NCI-H2107 treated with DMSO at 0.1 percent for 48 hours (cell line): ENCODE data around the gene SLCO3A1.

Source experiments
- DNase-seq: peaks from one replicate; lab custom pipeline; 2025; ENCODE audit not compliant: unreplicated experiment; lab: John Stamatoyannopoulos, UW

SLCO3A1 gene

DNA sequence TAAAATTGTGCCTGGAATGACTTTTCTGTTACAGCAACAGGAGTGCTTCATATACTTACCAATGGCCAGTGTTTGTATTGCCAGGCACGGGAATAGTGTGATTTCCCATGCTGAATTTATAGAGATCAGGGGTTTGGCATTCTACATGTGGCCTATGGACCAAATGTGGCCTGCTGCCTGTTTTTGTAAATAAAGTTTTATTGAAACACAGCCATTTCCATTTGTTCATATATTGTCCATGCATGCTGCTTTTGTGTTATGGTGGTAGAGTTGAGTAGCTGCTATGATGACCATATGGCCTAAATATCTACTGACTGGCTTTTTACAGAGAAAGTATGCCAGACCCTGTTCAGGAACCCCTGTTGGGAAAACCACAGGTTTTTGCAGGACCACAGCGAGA lies 55.6 kb downstream of the SLCO3A1 start:
- no peak for DNase-seq

DNA sequence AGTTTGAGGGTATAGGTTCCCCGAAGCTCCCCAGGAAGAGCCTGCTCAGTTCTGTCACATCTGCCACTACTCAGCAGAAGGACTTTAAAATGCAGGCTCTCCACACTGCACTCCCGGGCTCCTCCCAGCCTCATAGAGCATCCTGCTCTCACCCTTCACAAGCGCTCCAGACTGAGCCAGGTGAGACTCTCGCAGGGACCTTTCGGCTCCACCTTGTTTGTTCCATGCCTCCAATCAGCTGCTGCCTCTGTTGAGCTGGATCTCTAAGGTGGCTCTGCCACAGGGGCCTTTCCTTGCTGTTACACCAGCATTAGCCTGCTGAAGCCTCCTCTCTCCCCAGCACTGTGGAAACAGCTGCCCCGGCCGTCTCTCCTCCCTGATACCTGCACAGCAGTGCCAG lies 56.1 kb downstream of the SLCO3A1 start:
- peak; percentile 74 for DNase-seq

DNA sequence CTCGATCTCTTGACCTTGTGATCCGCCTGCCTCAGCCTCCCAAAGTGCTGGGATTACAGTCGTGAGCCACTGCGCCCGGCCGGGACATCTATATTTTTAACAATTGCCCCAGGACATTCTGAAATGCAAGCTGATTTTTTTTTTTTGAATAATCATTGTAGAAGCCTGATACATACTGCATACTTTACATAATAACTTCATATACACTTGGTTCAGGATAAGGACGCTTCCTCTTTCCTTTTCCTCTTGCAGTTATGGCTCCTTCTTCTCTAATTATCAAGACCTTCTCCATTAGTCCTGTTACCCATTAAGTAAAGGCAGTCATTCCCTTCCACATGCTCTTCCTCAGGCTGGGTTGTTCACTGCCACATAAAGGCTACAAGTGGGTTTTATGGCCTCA lies 58.3 kb downstream of the SLCO3A1 start:
- no peak for DNase-seq

DNA sequence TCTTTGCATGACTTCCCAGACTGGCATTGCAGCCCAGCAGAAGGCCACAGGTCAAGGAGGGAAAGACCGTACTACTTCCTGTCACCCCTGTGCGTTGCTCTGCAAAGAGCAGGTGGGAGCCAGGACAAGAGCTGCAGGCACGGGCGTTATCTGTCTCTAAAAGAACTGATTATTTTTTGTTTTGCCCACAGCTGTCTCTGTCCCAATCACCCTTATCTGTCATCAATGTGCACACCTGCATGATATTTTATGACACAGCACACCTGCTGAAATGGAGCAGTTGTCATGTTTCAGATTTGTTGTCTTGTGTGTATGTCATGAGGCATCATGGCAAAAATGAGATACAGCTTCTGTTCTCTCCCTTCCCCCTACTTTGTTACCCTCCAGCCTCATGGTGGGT lies 58.8 kb downstream of the SLCO3A1 start:
- DNase-seq = no peak

DNA sequence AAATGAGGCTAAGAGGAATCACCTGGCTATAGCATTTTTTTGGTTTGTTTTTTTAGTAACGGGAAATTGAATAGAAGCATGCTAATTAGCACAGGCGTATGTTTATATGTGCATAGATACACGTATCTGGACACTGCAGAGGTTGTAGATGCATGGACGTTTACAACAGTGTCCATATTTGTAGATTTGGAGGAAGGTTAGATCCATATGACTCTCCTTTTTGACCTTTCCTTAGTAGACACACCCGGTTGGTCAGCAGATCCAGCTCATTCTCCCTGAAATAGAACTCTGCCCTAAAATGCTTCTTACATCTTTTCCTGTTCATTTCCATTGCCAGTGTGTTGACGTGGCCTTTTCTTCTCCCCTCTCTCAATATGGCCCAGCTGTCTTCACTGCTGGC lies 60.1 kb downstream of the SLCO3A1 start:
- DNase-seq = no peak

DNA sequence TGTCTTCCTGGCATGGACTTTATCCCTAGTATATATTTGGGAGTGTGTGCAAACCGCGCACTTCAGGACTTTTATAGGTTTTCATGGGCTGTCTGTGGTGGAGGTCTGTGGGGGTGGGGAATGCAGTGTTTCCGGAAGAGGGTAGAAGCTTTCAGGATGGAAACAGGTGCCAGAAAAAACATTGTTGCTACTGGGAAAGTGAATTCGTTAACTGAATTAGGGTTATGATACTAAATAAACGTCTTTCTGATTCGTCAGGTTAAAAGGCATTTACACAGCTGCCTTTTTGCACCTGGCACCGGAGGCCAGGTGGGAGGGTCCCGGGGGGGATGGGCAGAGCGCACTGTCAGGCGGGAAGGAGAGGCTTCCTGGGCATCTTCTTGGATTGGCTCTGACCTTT lies 62.1 kb downstream of the SLCO3A1 start:
- peak; percentile 62 for DNase-seq

DNA sequence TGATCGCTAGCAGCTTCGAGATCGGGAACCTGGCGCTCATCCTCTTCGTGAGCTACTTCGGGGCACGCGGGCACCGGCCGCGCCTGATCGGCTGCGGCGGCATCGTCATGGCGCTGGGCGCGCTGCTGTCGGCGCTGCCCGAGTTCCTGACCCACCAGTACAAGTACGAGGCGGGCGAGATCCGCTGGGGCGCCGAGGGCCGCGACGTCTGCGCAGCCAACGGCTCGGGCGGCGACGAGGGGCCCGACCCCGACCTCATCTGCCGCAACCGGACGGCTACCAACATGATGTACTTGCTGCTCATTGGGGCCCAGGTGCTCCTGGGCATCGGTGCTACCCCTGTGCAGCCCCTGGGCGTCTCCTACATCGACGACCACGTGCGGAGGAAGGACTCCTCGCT lies 62.5 kb downstream of the SLCO3A1 start:
- DNase-seq = no peak

DNA sequence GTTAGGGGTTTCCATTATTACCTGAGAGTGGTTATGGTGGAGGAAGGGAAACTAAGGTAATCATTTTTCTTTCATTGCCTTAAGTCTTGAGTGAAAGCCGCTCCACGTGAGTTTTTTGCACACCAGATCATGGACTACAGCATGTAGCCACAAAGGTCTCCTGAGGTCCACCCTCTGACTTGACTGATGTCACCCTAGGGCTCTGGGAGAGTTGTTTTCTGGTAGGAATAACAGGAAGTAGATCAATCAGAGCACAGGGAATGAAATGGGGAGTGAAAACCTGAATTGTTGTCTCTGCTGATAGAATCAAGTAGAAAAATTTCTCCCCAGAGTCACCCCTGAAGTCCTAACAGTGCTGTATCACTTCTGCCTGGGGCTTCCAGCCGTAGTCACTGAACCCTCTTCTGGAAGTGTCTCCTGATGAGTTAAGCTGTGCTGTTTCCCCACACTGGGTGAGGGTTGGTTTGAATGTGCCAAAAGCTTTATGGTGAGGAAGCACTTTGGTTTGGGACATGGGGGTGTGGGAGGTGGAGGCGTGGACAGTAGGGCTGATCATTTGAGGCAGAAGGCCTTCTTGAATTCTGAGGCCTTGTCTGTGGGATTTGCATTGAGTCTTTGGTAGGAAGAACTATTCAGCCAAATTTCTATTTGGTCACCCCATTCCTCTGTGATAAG lies 64.3 kb downstream of the SLCO3A1 start:
- no peak for DNase-seq

DNA sequence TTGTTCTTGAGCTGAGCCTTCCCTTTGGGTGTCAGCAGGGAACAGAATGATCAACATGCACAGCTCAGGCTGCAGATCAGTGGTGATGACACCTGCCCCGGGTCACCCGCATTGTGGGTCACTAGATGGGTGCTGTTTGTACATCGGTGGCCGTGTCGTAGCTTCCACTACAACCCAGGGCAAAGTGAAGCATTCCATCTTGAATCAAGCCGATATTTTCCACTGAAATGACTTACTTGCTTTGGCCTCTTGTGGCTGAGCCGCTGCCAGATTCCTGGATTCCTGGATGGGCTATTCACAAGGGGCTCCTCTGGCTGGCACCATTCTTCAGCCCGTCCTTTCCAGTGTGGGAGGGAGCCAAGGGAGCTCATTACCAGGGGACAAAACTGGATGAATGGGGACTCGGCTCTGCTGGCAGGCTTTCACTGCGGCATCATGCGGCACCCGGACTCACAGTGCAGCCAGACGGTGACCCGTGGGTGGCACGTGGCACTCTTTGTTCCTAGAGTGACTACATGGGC lies 65.6 kb downstream of the SLCO3A1 start:
- DNase-seq = no peak

DNA sequence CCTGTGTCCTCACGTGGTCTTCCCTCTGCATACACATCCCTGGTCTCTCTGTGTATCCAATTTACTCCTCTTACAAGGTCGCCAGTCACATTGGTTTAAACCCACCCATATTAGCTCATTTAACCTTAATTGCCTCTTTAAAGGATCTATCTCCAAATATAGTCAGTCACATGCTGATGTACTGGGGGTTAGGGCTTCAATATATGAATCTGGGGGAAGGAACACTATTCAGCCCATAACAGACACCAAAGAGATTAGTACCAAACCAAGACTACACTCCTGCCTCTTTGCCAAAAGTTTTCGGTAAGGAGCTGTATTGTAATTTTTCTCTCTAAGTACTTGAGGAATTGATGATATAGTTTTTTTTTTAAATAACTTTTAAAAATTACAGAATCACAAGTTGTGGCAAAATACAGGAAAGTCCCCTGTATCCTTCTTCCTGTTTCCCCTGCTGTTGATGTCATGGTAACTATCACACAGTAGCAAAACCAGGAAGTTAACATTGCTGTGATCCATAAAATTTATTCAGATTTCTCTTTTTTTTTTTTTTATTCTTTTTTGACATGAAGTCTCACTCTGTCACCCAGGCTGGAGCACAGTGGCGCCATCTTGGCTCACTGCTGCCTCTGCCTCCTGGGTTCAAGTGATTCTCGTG lies 67.8 kb downstream of the SLCO3A1 start:
- no peak for DNase-seq

DNA sequence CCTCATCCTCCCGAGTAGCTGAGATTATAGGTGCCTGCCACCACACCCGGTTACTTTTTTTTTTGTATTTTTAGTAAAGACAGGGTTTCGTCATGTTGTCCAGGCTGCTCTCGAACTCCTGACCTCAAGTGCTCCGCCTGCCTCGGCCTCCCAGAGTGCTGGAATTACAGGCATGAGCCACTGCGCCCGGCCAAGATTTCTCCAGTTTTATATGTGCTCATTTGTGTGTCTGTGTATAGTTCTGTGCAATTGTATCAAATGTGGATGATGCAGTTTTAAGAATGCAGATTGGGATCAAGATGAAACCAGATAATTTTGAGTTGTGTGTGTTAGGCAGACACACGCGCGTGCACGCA lies 68.3 kb downstream of the SLCO3A1 start:
- DNase-seq = no peak

DNA sequence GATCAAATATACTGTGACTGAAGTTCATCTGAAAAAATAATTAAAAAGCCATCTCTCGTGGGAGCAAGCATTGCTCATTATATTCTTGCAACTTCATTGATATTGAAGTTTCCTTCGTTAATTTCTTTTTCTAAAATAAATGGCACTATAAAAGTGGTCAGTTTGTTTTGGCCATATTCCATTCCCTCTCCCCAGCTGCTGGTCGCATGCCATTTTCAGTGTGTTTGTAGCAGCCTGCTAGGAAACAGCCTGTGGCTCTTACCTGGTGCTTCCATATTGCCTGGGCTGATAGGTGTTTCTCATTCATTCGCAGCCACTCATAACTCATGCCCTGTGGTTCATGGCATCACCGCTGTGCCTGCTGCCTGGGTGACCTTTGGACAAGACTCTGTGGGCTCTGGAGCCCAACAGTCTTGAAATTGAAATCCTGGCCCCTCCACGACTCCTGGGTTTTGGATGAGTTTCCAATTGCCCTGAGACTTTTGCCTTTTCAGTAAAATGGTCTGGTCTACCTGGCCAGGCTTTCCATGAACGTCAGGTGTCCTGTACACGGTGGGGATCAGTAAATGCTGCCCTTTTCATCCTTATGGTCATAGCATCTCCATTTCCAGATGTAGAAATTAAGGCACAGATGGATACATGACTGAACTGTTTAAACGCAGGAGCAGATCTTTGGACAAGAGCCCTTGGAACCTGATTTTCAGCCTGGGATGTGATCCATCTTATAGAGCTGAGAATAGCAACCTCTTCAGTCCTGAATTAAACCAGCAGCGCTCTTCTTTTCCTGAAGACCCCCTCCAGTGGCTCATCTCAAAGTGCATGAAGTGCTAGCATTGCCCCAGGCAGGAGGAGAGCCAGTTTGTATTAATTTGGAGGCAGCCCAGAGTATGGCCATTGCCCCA lies 69.4 kb downstream of the SLCO3A1 start:
- DNase-seq = no peak

DNA sequence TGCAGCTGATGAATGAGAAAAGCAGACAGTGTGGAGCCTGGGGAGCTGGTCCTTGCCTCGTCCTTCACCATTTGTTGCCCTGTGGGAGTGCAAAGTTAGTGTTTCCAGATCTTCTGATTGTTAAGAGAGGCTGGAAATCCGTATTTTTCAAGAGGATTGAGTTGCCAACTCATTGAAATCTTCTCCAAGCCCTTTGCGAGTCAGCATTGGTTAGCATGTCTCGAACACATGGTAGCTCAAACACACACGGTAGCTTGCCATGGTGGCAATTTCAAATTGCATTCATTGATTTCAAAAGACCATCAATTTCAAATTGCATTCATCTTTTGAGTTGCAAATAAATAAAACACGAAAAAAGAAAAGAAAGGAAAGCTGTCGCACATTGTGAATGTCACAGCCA lies 70.7 kb downstream of the SLCO3A1 start:
- no peak for DNase-seq

DNA sequence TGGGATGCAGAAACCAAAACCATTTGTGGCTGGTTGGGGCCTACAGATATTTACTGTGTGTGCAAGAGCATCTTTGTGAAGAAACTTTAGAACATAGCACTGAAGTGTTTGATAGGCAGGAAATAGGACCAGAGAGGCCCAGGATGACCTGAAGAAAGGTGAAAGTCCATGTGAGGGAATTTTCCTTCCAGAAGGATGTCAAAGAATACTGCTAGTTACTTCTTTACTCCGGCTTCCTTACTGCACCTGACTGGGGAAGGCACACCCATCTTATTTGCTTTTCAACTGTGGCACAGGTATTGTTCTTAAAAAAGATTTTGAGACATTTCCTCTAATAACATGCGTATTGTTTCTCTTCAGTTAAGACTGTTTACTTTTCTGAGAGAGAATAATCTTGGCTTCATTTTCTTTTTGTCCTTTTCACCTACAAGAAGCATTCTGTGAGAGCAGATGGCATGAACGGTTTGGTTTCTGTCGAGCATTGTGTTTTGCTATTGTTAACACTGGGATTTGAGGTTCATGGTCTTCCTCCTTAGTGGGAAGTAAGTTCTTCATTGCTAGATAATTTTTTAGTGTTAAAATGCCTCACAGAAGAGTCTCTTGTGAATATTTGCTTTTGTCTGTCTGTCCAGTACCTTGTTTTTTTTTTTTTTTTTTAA lies 71.5 kb downstream of the SLCO3A1 start:
- no peak for DNase-seq

DNA sequence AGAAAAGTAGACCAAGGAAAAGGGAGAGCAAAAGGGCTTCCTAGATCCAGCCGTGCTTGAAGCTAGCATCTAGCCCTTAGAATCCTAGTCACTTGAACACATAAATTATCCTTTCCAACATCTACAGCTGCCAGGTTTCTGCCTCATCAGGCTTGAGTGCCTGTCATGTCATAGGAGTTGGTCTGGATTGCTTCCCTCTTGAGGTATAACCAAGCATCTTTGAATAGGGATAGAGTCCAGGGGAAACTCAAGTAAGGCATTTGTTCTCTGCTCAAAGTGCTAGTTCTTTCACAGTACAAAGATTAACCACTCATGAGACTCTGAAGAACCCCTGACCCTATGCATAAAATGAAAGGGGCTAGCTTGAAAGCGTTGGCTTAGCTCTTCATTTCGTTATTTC lies 72.3 kb downstream of the SLCO3A1 start:
- DNase-seq = peak; percentile 22

DNA sequence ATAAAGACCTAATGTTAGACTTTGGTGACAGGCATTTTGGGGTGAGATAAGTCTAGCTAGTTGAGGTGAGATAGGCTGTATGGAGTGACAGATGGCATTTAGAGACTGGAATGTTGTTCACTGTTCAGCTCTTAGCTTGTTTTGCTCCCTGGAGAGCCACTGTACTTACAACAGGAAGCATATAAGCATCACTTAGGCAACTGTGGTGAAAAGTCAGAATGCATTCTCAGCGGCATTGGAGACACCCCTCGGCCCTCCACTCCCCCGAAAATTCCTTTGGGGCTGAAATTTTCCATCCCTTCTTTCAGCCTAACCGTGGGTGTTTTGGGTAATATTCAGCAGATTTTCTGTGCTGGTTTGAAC lies 73.4 kb downstream of the SLCO3A1 start:
- peak; percentile 42 for DNase-seq

DNA sequence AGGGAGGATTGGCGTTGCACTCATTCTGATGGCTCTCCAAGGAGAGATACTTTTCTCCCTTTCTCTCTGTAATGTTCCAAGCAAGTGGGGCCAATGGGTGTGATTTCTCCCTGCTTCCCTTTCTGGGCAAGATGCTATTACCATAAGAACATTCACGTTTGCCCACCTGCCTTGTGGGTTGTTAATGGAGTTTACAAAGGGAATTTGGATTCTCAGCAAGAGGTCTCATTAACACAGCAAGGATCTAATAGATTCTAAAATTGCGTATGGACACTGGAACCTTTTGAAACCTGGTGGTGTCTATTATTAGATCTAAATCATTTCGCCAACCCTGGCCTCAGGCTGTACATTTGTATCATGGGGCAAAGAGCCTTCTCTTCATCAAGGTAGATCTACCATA lies 74.1 kb downstream of the SLCO3A1 start:
- peak; percentile 37 for DNase-seq

DNA sequence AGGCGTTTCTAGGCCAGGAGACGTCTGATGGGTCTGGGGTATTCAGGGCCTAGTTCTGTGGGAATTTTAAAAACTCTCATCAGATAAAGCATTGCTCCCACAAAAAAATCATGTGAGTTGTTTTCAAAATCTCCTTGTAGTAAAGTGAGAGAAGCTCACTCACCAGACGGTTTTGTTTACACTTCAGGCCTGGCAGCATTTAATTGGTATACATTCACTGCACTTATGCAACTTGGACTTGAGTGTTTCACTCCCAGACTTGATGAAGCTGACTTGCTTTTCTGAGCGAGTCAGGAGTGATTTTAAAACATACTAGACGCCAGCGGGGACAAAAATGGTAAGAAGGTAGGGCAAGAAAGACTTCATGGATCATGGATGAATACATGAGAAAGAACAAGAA lies 75.2 kb downstream of the SLCO3A1 start:
- DNase-seq = peak; percentile 30

DNA sequence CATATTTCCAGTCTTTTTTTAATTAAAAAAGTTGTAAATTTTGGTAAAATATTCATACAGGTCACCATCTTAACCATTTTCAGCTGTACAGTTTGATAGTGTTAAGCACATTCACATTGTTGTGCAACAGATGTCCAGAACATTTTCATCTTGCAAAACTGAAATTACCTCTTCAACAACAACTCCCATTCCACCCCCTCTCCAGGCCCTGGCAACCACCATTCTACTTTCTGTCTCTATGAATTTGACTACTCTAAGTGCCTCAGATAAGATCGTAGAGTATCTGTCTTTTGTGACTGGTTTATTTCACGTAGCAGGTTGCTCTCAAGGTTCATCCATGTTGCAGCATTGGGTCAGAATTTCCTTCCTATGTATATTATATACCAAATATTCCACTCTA lies 76.0 kb downstream of the SLCO3A1 start:
- no peak for DNase-seq

DNA sequence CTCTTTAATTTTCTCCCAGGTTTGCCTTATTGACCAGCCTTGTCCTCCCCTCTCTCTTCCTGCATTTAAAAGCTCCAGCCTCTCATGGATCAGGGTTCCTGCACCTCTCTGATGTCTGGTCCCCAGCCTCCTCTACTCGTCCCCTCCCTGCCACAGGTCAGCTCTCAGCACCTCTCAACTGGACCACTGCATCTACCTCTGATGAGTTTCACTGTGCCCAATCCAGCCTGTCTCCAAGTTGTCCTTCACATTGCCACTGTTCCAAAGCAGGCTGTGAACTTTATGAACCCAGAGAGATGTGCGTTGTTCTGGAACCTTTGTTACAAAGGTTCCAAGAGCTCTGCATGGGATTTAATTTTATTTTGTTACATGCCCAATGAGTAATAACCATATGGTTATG lies 76.6 kb downstream of the SLCO3A1 start:
- no peak for DNase-seq

DNA sequence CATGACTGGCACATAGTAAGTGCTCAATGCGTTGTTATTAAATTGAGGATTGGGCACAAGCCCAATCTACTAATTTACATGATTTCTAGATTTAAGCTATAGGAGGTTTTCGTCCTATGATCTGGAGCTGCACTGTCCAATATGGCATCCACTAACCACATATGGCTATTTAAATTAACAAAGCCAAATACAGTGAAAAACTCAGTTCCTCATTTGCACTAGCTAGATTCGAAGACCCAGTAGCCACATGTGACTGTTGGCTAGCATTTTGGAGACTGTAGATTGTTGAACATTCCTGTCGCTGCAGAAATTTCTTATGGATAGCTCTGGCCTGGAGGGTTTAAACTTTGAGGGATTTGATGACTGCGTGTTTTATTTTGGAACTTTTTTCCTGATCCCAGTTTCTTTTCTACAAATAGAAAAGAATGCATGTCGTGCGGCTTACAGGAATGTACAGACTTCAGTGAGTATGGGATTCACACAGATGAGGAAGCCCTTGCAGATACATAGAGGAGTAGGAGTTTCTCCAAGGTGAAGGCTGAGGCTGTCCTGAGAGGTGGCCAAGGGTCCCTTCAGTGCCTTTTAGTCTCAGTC lies 82.8 kb downstream of the SLCO3A1 start:
- DNase-seq = no peak
